Measurements from ENCODE around the gene HPCAL4.
A peak's percentile ranks its signal among the peaks of the same experiment; 100 is the strongest.

The HPCAL4 gene

DNA sequence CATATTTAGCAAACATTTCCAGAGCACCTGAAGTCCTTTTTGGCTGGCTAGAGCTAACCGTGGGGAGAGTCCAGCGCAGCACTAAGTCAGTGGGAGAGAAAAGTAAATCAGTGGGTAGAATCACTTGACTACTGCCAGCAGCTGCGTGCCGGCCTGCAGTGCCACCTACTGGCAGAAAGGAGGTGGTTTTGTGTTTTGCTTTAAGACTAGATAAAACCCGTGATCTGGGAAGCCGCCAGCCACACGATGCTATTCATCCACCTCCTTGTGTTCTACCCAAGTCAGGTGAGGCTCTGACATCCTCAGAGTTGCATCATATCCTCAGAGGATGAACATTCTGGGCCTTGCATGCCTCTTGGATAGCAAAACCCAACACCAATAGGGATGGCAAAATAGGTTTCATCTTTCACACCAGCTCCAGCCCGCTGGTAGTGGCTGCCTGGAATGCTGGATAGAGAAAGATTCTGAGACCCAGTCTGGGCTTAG, 37.6 kb downstream of the HPCAL4 start:
- in situ Hi-C loops (cut with HindIII; ENCODE audit: low sequenced_read_pairs): no loop called here
- DNase-seq (ENCODE audit: low read depth): peak; percentile 53
- H3K4me3 ChIP-seq (ENCODE audit: low read depth, low read length): no peak overlapping the region
- TF ChIP-seq, protein P1, sequence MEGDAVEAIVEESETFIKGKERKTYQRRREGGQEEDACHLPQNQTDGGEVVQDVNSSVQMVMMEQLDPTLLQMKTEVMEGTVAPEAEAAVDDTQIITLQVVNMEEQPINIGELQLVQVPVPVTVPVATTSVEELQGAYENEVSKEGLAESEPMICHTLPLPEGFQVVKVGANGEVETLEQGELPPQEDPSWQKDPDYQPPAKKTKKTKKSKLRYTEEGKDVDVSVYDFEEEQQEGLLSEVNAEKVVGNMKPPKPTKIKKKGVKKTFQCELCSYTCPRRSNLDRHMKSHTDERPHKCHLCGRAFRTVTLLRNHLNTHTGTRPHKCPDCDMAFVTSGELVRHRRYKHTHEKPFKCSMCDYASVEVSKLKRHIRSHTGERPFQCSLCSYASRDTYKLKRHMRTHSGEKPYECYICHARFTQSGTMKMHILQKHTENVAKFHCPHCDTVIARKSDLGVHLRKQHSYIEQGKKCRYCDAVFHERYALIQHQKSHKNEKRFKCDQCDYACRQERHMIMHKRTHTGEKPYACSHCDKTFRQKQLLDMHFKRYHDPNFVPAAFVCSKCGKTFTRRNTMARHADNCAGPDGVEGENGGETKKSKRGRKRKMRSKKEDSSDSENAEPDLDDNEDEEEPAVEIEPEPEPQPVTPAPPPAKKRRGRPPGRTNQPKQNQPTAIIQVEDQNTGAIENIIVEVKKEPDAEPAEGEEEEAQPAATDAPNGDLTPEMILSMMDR (IDR thresholded peaks at IDR 0.05; ENCODE audit: low read depth, low read length, missing control alignments): peak; percentile 87

DNA sequence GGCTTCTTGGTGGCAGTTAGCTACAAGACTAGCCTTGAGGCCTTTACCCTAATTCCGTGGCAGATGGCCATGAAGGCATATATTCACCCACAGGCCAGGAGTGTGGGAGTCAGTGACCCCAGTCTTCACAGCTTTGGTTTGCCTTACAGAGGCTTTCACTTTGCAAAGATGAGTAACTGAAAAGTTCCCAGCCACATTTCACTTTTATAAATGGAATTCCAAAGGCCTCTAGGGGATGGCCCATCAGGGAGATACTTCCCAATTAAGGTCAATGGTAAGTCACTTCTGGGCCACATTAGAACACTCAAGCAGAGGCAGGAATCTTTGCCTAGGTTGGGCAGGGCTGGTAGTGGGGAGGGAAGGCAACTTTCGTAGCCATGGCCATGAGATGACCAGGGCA, 38.7 kb downstream of the HPCAL4 start:
- in situ Hi-C loops (cut with HindIII; ENCODE audit: low sequenced_read_pairs): no loop called here
- H3K4me3 ChIP-seq (ENCODE audit: low read depth, low read length): no peak overlapping the region
- TF ChIP-seq, protein P1 (IDR thresholded peaks at IDR 0.05; ENCODE audit: low read depth, low read length, missing control alignments): no peak
- no peak for DNase-seq (ENCODE audit: low read depth)

DNA sequence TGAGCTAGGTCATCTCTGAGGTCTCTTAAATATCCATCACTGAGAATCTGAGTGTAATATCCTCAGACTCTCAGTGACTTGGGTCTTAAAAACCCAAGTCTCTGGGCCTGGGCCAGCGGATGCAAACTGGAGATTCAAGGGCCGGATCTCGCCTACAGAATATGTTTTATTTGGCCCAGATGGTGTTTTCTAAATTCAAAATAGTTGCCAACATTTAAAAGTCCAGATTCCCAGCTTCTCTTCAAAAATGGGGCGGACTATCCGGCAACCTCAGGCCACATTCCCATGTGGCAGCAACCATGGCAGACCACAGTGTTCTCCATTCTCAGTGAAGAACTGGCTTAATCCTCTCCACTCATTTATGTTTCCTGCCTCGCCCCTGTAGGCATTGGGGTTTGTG, 39.1 kb downstream of the HPCAL4 start:
- TF ChIP-seq, protein P1 (IDR thresholded peaks at IDR 0.05; ENCODE audit: low read depth, low read length, missing control alignments): no peak
- in situ Hi-C loops (cut with HindIII; ENCODE audit: low sequenced_read_pairs): no loop called here
- H3K4me3 ChIP-seq (ENCODE audit: low read depth, low read length): no peak overlapping the region
- DNase-seq (ENCODE audit: low read depth): no peak

DNA sequence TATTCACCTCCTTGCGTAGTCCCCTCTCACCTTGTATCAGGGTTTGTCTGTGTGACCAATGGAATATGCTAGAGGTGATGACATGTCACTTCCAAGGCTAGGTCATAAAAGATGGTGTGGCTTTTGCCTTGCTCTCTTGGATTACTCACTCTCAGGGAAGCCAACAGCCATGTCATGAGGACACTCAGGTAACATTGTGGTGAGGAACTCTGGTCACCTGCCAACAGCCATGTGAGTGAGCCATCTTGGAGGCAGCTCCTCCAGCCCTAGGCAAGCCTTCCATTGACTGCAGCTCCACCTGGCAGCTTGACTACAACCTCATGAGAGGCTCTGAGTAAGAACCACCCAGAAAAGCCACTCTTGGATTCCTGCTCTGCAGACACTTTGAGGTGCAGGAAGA, 40.8 kb downstream of the HPCAL4 start:
- TF ChIP-seq, protein P1 (IDR thresholded peaks at IDR 0.05; ENCODE audit: low read depth, low read length, missing control alignments): no peak
- in situ Hi-C loops (cut with HindIII; ENCODE audit: low sequenced_read_pairs): no loop called here
- no peak for DNase-seq (ENCODE audit: low read depth)
- no peak overlapping the region for H3K4me3 ChIP-seq (ENCODE audit: low read depth, low read length)

DNA sequence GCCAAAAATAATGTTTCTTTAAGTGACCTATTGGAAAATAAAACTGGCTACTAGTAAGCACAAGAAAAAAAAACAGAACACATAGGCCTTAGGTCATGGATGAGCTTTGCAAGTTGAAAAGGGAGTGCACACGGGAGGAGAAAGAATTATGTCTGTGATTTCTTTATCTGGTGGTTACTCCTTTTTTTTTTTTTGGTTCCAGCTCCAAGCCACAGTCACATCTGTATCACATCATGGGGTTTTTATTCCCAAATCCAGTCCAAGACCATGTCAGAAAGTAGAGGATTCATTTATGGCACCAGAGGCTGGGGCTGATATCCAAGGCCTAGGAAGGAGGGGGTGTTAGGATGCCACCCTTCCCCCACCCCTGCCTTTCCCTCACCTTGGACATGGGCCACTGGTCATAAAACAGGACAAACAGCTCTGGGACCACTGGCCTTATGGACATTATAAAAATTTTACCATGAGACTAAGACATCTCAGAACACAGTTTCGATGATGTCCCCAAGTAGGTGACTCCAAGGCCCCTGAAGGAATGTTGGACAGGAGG, 41.5 kb downstream of the HPCAL4 start:
- H3K4me3 ChIP-seq (ENCODE audit: low read depth, low read length): no peak overlapping the region
- in situ Hi-C loops (cut with HindIII; ENCODE audit: low sequenced_read_pairs): no loop called here
- TF ChIP-seq, protein P1 (IDR thresholded peaks at IDR 0.05; ENCODE audit: low read depth, low read length, missing control alignments): no peak

DNA sequence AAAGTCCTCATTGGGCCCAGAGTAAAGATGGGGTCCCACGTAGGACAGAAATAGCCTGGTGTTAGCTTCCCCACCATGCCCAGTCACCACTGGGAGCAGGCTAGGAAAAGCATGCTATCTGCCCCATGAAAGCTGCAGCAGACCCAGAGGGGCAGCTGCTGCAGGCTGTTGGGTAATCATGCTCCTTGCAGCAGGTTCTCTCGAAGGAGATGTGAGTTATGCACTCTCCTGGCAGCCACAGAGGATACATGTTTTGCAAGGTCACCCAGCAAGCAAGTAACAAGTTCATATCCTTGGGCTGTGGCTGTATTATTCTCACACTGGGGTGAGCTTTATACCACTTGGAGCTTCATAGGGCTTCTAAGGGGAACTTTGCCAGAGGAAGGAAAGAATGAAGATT, 42.7 kb downstream of the HPCAL4 start:
- no peak overlapping the region for H3K4me3 ChIP-seq (ENCODE audit: low read depth, low read length)
- DNase-seq (ENCODE audit: low read depth): no peak
- in situ Hi-C loops (cut with HindIII; ENCODE audit: low sequenced_read_pairs): no loop called here
- TF ChIP-seq, protein P1 (IDR thresholded peaks at IDR 0.05; ENCODE audit: low read depth, low read length, missing control alignments): no peak

More for the DNA sequence above, 41.5 kb downstream of the HPCAL4 start:
- no peak for DNase-seq (ENCODE audit: low read depth)

Measured in astrocyte of the cerebellum (primary cell).